ENCODE data around the gene POU3F2. TPM values are rescaled to one million over a fixed set of nuclear protein-coding genes. Genes with fewer than 3 reads are reported as not detected.
A peak's percentile ranks its signal among the peaks of the same experiment; 100 is the strongest.

POU3F2 gene
- total RNA-seq, 2 donors from 2014 or later = not detected

DNA sequence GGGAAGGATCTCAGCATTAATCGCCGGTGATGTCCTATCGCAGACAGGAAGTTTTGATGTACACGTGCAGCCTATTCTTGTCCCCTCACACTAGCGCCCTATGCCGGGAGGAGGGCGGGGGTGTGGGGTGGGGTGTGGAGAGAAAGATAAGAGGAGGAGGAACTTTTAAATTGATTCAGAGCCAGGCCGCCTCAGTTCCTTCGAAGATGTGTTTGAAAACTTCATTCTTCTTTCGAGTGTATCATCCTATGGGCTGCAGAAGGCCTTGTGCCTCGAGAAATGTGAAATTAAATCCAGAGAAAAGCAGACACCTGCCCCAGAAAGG is 2.5 kb upstream of the POU3F2 start:
- no peak overlapping the region for H3K27ac ChIP-seq
- H3K9ac ChIP-seq (ENCODE audit: low read depth in 2 of 2, low read length in 2 of 2) = no peak overlapping the region
- no peak overlapping the region for H3K4me3 ChIP-seq
- no peaks in the 10 kb centered on the region for H3K36me3 ChIP-seq
- H3K9me3 ChIP-seq = no peaks in the 10 kb centered on the region
- intact Hi-C loops (cut with DNase I) = no loop called here
- peaks cover 12% of the 10 kb centered on the region for H3K4me1 ChIP-seq
- no peak for DNase-seq
- H3K27me3 ChIP-seq = peaks cover 94% of the 10 kb centered on the region
- TF ChIP-seq, protein P1, sequence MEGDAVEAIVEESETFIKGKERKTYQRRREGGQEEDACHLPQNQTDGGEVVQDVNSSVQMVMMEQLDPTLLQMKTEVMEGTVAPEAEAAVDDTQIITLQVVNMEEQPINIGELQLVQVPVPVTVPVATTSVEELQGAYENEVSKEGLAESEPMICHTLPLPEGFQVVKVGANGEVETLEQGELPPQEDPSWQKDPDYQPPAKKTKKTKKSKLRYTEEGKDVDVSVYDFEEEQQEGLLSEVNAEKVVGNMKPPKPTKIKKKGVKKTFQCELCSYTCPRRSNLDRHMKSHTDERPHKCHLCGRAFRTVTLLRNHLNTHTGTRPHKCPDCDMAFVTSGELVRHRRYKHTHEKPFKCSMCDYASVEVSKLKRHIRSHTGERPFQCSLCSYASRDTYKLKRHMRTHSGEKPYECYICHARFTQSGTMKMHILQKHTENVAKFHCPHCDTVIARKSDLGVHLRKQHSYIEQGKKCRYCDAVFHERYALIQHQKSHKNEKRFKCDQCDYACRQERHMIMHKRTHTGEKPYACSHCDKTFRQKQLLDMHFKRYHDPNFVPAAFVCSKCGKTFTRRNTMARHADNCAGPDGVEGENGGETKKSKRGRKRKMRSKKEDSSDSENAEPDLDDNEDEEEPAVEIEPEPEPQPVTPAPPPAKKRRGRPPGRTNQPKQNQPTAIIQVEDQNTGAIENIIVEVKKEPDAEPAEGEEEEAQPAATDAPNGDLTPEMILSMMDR (IDR thresholded peaks at IDR 0.05) = no peak

DNA sequence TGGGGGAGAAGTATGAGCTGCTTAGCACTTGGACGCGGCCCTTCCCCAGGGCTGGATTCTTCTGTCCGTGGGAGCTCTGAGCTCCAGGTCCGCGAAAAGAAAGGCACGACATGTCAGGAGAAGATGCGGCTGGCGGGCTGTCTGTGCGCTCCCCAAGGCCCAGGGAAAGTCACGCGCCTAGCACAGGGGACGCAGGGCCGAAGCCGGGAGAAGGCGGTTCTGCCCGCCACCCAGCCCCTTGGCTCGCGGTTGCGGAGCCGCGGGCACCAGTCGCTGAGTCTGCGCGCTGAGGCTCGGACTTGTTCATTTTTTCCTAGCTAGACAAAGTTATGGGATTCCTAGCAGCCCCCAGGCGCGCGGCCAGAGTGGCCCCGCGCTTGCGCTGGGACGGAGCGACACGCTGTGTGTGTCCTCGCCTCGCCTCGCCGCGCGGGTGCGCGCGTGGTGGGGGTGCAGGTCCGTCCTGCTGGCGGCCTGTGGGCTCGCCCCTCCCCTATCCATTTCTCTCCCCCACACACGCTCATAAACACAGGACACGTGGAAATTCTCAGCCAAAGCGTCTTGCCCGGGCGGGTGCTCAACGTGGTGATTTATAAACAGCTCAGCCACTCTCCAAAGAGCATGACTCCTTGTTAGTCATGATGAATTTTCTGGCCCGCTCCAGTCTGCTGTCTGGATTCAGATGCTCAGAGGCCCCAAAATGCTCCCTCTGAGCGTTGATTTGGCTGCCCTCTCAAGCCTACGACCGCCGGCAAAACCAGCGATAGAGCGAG is 1.9 kb upstream of the POU3F2 start:
- no peak overlapping the region for H3K27ac ChIP-seq
- no peak overlapping the region for H3K9ac ChIP-seq (ENCODE audit: low read depth in 2 of 2, low read length in 2 of 2)
- H3K27me3 ChIP-seq = peaks cover 94% of the 10 kb centered on the region
- no peaks in the 10 kb centered on the region for H3K36me3 ChIP-seq
- TF ChIP-seq, protein P1 (IDR thresholded peaks at IDR 0.05) = no peak
- no peaks in the 10 kb centered on the region for H3K9me3 ChIP-seq
- DNase-seq = no peak
- peaks cover 12% of the 10 kb centered on the region for H3K4me1 ChIP-seq
- intact Hi-C loops (cut with DNase I) = no loop called here
- H3K4me3 ChIP-seq = no peak overlapping the region

DNA sequence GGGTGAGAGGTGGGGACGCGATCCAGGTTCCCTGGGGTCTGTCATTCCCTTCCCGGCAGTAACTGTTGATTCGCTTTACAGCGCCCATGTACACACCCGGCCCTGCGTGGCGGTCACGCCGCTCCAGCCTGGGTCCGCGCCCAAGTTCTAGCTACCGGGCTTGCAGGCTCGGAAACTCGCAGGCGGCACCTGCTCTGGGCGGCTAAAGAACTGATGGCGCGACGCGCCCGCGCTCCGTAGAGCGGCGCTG is 1.4 kb upstream of the POU3F2 start:
- TF ChIP-seq, protein P1 (IDR thresholded peaks at IDR 0.05) = no peak
- Histone ChIP-seq H3K4me1 (peaks cover 12% of the 10 kb centered on the region), H3K36me3 (no peaks in the 10 kb centered on the region), H3K9me3 (no peaks in the 10 kb centered on the region), H3K9ac (ENCODE audit: low read depth in 2 of 2, low read length in 2 of 2) (no peak overlapping the region), H3K27ac (no peak overlapping the region), H3K27me3 (peaks cover 94% of the 10 kb centered on the region), H3K4me3 (peak overlapping the region; percentile 39)
- DNase-seq = no peak
- intact Hi-C loops (cut with DNase I) = no loop called here

DNA sequence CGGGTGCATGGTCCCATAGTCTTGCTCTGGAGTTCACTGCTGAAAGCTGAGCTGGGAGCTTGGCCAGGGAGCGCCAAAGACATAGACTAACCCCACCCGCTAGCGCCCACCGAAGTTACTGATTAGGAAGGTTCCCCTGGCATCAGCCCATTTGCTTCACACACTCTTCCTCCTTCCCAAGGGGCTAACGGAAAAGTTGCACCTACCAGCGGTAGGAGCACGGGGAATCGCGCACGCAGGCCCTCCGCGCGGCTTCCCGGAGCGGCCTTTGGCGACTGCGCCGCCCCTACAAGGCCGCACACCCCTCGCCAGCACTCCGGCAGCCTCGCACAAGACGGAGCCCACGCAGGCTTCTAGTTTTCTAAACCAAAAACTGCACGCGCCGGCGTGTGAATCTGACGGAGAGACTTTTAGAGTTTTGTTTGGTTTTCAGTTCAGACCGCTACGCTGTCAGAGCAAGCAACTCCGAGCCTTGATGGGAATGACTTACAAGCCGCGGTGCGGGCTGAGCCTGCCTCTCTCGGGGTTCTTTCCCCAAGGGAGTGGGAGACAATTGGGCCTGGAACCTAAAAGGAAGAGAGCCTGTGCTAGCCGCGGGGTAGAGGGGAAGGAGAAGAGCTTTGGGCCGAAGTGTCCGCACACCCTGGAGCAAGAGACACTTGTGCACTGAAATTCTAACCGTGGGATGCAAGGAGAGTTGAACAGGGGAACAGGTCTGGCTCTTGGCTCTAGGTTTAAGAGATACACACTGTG is 891 bp upstream of the POU3F2 start:
- TF ChIP-seq, protein P1 (IDR thresholded peaks at IDR 0.05) = no peak
- intact Hi-C loops (cut with DNase I) = no loop called here
- H3K36me3 ChIP-seq = no peaks in the 10 kb centered on the region
- peaks cover 95% of the 10 kb centered on the region for H3K27me3 ChIP-seq
- DNase-seq = no peak
- no peak overlapping the region for H3K9ac ChIP-seq (ENCODE audit: low read depth in 2 of 2, low read length in 2 of 2)
- peak overlapping the region; percentile 39 for H3K4me3 ChIP-seq
- H3K4me1 ChIP-seq = peaks cover 12% of the 10 kb centered on the region
- no peak overlapping the region for H3K27ac ChIP-seq
- H3K9me3 ChIP-seq = no peaks in the 10 kb centered on the region

DNA sequence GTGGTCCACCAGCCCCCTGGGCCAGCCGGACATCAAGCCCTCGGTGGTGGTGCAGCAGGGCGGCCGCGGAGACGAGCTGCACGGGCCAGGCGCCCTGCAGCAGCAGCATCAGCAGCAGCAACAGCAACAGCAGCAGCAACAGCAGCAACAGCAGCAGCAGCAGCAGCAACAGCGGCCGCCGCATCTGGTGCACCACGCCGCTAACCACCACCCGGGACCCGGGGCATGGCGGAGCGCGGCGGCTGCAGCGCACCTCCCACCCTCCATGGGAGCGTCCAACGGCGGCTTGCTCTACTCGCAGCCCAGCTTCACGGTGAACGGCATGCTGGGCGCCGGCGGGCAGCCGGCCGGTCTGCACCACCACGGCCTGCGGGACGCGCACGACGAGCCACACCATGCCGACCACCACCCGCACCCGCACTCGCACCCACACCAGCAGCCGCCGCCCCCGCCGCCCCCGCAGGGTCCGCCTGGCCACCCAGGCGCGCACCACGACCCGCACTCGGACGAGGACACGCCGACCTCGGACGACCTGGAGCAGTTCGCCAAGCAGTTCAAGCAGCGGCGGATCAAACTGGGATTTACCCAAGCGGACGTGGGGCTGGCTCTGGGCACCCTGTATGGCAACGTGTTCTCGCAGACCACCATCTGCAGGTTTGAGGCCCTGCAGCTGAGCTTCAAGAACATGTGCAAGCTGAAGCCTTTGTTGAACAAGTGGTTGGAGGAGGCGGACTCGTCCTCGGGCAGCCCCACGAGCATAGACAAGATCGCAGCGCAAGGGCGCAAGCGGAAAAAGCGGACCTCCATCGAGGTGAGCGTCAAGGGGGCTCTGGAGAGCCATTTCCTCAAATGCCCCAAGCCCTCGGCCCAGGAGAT is 1.0 kb downstream of the POU3F2 start:
- Histone ChIP-seq H3K4me3 (no peak overlapping the region), H3K4me1 (peaks cover 12% of the 10 kb centered on the region), H3K36me3 (no peaks in the 10 kb centered on the region), H3K9ac (ENCODE audit: low read depth in 2 of 2, low read length in 2 of 2) (no peak overlapping the region), H3K9me3 (no peaks in the 10 kb centered on the region), H3K27me3 (peaks cover 96% of the 10 kb centered on the region), H3K27ac (no peak overlapping the region)
- TF ChIP-seq, protein P1 (IDR thresholded peaks at IDR 0.05) = no peak
- intact Hi-C loops (cut with DNase I) = no loop called here
- DNase-seq = no peak

All from colonic mucosa (tissue), 4 donors.